ENCODE results near the gene AFG1L.
"Not testable (repeated sequence)": the region's sequence is repeated elsewhere in the genome, so short reads cannot be mapped to it uniquely, and the experiment has no call there.

Gene AFG1L

DNA sequence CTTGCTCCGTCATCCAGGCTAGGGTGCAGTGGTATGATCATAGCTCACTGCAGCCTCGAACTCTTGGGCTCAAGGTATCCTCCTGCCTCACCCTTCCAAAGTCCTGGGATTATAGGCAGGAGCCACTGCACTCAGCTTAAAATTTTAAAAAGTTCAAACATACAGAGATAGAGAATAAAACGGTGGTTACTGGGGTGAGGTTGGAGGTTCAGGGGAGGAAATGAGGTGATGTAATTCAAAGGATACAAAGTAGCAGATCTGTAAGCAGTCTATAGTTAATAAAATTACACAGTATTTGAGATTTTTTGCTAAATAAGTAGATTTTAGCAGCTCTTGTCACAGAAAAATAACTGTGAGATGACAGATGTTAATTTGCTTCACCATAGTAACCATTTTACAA is 7.5 kb upstream of the AFG1L start:
- in situ Hi-C loops (cut with HindIII; ENCODE audit: low sequenced_read_pairs), result no loop called here

DNA sequence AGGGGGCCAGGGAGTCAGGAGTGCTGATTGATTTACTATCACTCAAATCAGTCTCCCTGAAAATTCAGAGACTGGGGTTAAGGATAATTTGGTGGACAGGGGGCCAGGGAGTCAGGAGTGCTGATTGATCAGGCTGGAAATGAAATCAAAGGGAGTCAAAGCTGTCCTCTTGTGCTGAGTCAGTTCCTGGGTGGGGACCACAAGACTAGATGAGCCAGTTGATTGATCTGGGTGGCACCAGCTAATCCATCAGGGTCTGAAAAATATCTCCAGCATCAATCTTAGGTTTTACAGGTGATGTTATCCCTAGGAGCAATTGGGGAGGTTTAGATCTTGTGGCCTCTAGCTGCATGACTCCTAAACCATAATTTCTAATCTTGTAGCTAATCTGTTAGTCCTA is 6.1 kb upstream of the AFG1L start:
- in situ Hi-C loops (cut with HindIII; ENCODE audit: low sequenced_read_pairs), result no loop called here

DNA sequence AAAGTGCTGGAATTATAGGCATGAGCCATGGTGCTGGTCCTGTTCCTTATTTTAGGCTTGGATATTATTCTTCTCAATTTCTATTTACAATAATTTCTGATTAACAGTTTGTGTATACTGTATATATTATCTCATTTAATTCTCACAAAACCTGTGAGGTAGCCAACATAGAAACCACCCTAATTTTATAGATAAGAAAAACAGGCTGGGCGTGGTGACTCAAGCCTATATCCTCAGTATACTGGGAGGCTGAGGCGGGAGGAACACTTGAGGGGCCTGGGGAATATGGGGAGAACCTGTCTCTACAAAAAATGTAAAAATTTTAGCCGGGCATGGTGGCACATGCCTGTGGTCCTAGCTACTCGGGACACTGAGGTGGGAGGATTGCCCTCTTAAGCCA is 3.8 kb upstream of the AFG1L start:
- in situ Hi-C loops (cut with HindIII; ENCODE audit: low sequenced_read_pairs), result no loop called here

DNA sequence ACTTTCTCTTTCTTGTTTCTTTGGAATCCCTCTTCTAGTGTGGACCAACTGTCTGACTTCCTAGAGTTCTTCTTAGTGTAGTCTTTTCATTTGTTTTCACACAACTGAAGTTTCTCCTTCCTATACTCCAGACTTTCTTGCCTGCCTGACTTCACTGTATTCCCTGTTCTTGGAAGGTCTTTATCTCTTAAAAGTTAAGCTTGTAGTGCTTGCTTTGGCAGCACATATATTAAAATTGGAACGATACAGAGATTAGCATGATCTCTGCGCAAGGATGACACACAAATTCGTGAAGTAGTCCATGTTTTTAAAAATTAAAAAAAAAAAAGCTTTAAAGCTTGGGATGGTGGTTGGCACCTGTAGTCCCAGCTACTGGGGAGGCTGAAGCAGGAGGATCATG is 2.3 kb upstream of the AFG1L start:
- in situ Hi-C loops (cut with HindIII; ENCODE audit: low sequenced_read_pairs), result not testable (repeated sequence)

DNA sequence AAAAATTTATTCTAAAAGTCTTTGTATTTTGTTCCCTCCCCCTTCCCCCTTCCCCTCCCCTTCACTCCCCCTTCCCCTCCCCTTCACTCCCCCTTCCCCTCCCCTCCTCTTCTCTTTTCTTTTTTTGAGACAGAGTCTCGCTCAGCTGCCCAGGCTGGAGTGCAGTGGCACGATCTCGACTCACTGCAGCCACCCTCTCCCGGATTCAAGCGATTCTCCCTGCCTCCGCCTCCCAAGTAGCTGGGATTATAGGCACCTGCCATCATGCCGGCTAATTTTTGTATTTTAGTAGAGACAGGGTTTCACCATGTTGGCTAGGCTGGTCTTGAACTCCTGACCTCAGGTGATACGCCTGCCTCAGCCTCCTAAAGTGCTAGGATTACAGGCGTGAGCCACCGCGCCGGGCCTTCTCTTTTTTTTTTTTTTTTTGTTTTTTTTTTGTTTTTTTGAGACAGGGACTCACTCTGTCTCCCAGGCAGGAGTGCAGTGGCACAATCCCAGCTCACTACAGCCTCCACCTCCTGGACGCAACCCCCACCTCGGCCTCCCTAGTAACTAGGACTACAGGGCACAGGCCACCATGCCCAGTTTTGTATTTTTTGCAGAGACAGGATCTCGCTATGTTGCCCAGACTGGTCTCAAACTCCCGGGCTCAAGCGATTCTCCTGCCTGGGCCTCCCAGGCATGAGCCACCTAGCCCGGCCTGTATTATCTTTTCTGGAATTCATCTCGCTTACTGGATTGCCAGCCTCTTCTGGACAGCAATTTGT is 1.1 kb upstream of the AFG1L start:
- in situ Hi-C loops (cut with HindIII; ENCODE audit: low sequenced_read_pairs), result no loop called here

DNA sequence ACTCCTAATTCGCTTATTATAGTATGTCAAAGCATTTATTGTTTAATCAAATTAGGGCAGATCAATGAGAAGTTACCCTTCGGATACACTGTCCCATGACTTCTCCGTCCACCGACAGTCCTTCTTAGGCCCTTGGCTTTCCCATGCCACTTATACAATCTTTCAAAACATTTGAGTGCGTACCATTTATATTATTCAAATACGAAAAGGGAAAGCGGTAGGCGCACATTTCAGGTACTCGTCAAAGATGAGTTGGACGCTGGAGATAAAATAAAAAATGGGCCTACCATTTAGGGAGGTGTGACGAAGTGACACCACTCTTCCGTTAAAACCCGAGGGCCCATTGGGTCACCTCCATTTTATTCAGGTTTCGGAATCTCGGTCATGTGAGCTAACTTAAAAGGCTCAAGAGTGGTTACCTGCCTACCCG is 542 bp upstream of the AFG1L start:
- in situ Hi-C loops (cut with HindIII; ENCODE audit: low sequenced_read_pairs), result no loop called here

DNA sequence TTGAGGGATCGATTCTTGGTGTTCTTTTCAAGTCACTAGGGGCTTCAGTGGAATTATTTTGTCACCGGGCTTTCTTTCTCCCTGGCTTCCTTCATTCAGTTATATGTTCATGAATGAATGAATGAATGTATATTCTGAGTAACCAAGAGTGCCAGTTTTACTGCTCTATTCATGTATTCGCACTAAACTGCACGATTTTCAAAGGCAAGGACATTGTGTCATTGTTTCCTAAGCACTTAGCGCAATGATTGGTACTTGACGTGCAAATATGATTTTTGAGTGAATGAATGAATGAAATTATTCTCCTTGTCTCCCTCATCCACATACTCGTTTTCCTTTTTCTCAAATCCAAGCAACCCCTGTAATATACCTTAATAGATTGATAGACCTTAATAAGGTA is 822 bp downstream of the AFG1L start:
- in situ Hi-C loops (cut with HindIII; ENCODE audit: low sequenced_read_pairs), result no loop called here

DNA sequence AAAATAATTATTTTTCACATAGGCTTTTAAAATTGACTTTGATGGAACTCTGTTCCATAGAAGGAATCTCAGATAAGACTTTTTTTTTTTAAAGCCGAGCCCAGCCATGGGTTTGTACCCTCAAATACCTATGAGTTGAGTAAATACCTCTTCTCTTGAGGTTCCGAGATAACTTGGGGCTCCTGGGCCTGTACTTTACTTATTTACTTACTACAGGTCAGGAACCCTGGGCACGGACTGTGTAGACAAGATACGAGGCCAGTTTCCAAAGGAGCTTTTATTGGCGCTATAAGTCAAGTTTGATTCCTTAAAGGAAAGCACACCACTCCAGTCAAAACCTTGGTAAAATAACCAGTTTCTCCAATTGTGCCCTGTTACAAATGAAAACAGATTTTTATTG is 7.5 kb downstream of the AFG1L start:
- in situ Hi-C loops (cut with HindIII; ENCODE audit: low sequenced_read_pairs), result no loop called here

DNA sequence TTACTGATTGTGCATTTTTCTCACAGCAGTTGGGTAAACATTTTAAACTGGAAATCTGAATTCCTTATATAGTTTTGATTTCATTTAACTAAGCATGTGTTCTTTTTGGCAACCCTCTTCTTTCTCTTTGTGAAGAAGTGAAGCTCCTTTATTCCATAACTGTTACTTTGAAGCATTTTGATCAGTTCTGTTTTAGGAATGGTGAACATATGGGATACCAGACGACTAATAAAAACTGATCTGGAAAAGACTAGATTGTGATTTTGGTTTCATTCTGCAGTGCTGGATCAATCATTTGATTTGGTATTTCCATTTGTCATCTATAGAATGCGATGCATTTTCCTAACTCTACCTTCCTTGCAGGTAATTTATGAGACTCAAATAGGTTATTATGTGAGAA is 9.8 kb downstream of the AFG1L start:
- in situ Hi-C loops (cut with HindIII; ENCODE audit: low sequenced_read_pairs), result no loop called here

DNA sequence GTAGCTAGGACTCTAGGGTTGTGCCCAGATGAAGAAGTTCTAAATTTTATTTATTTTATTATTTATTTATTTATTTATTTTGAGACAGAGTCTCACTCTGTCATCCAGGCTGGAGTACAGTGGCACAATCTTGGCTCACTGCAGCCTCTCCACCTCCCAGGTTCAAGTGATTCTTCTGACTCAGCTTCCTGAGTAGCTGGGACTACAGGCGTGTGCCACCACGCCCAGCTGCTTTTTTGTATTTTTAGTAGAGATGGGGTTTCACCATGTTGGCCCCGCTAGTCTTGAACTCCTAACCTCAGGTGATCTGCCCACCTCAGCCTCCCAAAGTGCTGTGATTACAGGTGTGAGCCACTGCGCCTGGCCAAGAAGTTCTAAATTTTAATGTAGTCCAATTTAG is 13.8 kb downstream of the AFG1L start:
- in situ Hi-C loops (cut with HindIII; ENCODE audit: low sequenced_read_pairs), result not testable (repeated sequence)

DNA sequence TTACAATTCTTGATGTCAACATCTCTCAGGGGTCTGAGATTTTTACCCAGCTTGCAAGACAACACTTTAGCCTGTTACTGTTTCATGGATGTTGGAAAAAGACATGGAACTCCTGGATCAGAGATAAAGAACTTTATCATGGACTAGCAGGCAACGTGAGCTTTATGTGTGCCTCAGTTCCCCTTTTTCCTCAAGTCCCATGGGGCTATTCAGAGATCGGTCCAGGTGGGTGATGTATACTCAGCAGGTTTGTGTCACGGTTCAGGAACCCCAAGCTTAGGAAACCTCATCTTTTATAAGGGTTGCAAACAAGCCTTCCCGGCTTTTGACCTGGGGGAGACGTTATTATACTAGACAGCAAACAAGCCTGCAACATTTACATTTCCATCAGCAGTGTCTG is 15.0 kb downstream of the AFG1L start:
- in situ Hi-C loops (cut with HindIII; ENCODE audit: low sequenced_read_pairs), result no loop called here

DNA sequence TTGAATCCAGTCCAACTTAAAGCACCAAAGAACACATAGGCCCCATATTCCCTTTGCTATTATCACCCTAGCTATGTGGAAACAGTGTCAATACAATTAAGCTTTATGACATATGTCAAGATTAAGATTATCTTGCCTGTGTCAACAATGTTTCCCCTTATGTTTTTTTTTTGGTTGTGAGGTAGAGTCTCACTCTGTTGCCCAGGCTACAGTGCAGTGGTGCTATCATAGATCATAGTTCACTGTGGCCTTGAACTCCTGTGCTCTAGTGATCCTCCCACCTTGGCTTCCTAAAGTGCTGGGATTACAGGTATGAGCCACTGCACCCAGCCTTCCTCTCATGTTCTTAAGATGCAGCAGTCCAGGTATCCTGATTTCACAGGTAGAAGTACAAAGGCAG is 17.8 kb downstream of the AFG1L start:
- in situ Hi-C loops (cut with HindIII; ENCODE audit: low sequenced_read_pairs), result no loop called here

DNA sequence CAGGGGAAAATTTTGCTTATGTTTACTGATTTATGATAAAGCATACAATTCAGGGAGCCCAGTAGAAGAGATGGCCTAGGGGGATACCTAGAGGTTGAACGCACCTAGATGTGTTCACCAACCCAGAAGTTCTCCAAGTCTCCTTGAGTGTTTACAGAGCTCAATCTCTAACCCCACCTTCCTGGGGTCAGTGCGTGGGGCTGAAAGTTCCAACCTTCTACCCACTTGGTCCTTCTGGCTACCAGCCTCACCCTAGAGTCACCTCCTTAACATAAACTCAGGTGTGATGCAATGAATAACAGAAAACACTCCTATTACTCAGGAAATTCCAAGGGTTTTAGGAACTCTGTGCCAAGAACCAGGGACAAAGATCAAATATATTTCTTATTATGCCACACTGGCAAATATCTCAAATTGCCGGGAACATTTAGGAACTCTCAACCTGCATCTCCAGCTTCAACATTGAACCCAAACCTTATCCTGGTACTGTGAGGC is 26.4 kb downstream of the AFG1L start:
- in situ Hi-C loops (cut with HindIII; ENCODE audit: low sequenced_read_pairs), result no loop called here

DNA sequence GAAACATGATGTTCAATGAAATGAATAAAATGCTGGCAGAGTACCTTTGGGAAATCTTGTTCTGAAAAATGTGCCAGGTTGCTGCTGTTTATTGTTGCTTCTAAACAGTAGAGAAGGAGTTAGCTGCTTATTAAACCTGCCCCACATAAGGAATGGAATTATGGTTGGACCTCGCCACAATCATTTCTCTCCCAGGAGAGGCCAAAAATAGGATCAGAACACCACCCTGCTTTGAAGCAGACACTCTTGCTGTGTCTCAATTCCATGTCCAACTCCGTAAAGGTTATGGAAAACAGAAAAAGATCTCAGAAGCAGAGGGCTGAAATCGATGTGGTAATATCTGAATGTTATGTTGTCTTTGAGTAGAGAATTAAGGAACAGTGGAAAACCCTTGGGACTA is 27.9 kb downstream of the AFG1L start:
- in situ Hi-C loops (cut with HindIII; ENCODE audit: low sequenced_read_pairs), result no loop called here

DNA sequence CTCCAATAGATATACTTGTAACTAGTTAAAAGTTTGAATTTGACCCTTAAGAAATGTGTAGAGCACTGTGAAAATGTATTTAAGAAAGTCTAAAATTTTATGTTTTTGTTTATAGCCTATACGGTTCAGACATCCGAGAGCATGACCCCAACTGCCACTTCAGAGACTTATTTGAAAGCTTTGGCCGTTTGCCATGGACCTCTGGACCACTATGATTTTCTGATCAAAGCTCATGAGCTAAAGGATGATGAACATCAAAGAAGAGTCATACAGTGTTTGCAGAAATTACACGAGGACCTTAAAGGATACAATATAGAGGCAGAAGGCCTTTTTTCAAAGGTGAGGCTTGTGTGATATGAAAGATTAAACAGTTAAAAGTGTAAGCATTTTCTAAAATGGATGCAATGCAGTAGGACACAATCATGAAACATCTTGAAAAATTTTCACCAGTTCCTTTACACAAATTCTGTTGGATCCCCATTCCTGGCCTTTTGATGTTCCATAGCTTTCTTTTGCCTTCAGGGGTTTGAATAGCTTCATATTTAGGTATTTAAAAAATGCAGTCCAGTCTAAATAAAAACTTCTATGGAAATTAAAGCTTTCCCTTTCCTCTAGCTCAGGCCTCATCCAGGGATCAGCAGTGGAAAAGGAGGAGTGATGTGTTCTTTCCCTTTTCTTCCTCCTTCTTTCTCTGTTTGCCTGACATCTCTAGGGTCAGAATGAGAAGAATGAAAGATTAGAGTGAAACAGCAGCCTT is 29.0 kb downstream of the AFG1L start:
- in situ Hi-C loops (cut with HindIII; ENCODE audit: low sequenced_read_pairs), result no loop called here

DNA sequence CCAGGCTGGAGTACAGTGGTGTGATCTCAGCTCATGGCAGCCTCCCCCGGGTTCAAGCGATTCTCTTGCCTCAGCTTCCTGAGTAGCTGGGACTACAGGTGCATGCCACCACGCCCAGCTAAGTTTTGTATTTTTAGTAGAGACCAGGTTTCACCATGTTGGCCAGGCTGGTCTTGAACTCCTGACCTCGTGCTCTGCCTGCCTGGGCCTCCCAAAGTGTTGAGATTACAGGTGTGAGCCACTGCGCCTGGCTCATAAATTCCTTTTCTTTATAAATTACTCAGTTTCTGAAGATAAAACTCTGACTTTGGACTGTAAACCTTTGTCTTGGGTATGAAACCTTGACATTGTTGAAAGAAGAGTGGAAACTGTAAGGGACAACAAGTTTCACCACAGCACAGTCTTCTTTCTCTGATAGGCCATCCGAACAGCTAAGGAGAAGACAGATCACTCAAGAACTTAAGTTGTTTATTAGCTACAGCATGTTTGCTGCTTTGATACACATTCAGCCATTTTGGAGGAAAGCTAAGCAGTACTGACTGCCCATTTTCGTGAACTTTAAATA is 35.4 kb downstream of the AFG1L start:
- in situ Hi-C loops (cut with HindIII; ENCODE audit: low sequenced_read_pairs), result not testable (repeated sequence)

DNA sequence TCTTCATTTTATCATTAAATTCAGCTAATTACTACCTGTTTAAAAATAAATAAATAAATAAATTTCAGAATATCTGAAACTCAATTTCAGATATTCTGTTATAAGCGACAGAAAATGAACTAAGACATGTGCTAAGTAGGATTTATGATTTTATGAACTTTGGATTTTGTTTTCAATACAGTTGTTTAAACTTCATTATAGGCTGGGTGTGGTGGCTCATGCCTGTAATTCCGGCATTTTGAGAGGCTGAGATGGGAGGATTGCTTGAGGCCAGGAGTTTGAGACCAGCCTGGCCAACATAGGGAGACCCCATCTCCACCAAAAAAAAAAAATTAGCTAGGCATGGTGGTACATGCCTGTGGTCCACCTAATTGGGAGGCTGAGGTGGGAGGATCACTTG is 36.0 kb downstream of the AFG1L start:
- in situ Hi-C loops (cut with HindIII; ENCODE audit: low sequenced_read_pairs), result no loop called here

DNA sequence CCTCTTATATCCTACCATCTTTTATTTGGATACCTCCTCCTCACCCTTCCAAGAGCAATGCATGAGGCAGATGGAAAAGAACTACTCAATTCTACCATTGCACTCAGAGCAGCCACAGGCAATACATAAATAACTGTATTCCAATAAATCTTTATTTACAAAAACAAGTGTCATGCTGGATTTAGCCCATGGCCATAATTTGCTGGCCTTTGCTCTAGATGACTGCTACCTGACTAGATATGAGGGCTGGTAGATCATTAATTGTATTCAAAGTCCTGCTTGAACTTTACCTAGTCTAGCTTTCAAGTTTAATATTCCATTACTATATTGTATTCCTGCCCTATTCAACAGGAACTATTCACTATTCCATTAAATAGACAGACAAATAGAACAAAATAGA is 37.1 kb downstream of the AFG1L start:
- in situ Hi-C loops (cut with HindIII; ENCODE audit: low sequenced_read_pairs), result no loop called here

DNA sequence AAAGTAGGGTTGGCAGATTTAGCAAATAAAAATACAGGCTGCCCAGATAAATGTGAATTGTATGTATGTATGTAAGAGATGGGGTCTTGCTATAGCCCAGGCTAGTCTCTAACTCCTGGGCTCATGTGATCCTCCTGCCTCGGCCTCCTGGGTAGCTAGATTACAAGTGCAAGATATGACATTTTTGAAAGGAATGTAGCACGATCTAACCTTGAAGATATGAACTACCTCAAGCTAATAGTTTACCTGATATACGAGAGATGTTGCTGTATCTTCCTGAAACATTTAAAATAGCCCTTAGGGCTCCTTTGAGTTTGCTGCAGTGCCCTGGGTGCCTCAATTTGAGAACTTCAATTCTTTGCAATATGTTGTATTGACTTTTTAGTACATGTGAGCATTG is 42.1 kb downstream of the AFG1L start:
- in situ Hi-C loops (cut with HindIII; ENCODE audit: low sequenced_read_pairs), result no loop called here

DNA sequence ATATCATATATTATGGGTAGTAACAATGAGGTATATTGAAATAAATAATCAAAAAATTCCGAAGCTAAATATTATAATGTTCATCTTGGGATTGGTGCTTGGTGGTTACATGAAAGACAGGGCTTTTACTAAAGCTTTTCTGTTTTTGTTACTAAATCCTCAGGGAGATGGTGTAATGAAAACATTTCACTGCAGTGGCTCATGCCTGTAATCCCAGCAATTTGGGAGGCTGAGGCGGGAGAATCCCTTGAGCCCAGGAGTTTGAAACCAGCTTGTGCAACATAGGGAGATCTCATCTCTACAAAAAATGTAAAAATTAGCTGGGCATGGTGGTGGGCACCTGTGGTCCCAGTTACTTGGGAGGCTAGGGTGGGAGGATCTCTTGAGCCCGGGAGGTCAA is 42.9 kb downstream of the AFG1L start:
- in situ Hi-C loops (cut with HindIII; ENCODE audit: low sequenced_read_pairs), result no loop called here

DNA sequence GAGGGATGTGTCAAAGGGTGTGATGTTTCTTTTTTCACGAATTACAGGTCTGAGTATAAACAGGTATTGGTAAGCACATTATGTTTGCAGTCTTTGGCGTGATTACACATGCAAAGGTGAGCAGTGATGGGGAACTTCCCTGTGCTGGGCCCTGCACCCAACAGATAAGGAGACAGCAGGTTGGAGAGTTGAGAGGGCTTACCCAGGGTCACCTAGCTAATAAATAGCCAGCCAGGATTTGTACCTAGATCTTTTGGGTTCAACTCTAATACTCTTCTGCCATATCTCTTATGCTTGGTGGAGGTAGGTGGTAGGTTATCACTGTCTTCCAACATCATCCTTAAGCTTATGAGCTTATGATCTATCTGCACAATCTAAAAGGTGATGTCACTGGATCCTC is 46.5 kb downstream of the AFG1L start:
- in situ Hi-C loops (cut with HindIII; ENCODE audit: low sequenced_read_pairs), result no loop called here

DNA sequence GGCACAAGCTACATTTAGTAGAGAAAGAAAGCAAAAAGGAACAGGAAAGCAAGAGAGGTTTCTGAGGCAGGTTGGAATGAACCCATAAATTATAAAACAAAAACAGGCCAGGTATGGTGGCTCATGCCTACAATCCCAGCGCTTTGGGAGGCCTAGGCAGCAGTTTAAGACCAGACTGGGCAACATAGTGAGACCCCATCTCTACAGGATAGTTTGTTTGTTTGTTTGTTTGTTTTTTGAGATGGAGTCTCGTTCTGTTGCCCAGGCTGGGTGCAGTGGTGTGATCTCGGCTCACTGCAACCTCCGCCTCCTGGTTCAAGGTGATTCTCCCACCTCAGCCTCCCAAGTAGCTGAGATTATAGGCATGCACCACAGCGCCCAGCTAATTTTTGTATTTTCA is 49.0 kb downstream of the AFG1L start:
- in situ Hi-C loops (cut with HindIII; ENCODE audit: low sequenced_read_pairs), result no loop called here
